ENCODE results near the gene INPP4B. TPM values are rescaled to one million over a fixed set of nuclear protein-coding genes. Genes with fewer than 3 reads are reported as not detected.

The INPP4B gene
- polyA plus RNA-seq, 1 of the 3 experiments (the other 2 are of a cell fraction) = 0.08 TPM

- H3K9me2 ChIP-seq = no peaks in the 10 kb centered on the region
- no peaks in the 10 kb centered on the region for H3K4me1 ChIP-seq (ENCODE audit: control insufficient read depth in 1 of 2, insufficient read depth in 2 of 2, low read depth in 1 of 2, low read length in 1 of 2)
- H3K27ac ChIP-seq (ENCODE audit: low read depth in 2 of 2, low read length in 1 of 2) = no peak overlapping the region
- H2AFZ ChIP-seq (ENCODE audit: low read depth) = no peak overlapping the region
- no peaks in the 10 kb centered on the region for H4K20me1 ChIP-seq (ENCODE audit: insufficient read depth)
- H3K36me3 ChIP-seq (replicated peaks in 1 of 2; ENCODE audit: control insufficient read depth in 1 of 2, insufficient read depth in 2 of 2, low read length in 1 of 2) = no peaks in the 10 kb centered on the region
- H3K4me2 ChIP-seq = no peak overlapping the region
- no peaks in the 10 kb centered on the region for H3F3A ChIP-seq (replicated peaks; ENCODE audit: insufficient read depth)
- WGBS (ENCODE audit: low lambda C conversion rate) = 100% methylated on average over 1 of the region's 1 CpG
- DNase-seq = no peak
- H3K9me3 ChIP-seq = no peaks in the 10 kb centered on the region
- TF ChIP-seq RFX5 (IDR thresholded peaks at IDR 0.05; ENCODE audit: low read length) (no peak), EZH2phosphoT487 (IDR thresholded peaks at IDR 0.05; ENCODE audit: borderline replicate concordance, low read depth) (no peak), CHD2 (IDR thresholded peaks at IDR 0.05; ENCODE audit: low read length, partially characterized antibody) (no peak), TCF12 (IDR thresholded peaks at IDR 0.05) (no peak), TAF1 (IDR thresholded peaks at IDR 0.05; ENCODE audit: borderline replicate concordance, low read depth, low read length) (no peak), GABPA (IDR thresholded peaks at IDR 0.05; ENCODE audit: low read depth) (no peak), RXRA (IDR thresholded peaks at IDR 0.05; ENCODE audit: borderline replicate concordance, low read depth) (no peak), YY1 (IDR thresholded peaks at IDR 0.05; ENCODE audit: low read depth) (no peak), NFIC (IDR thresholded peaks at IDR 0.05; ENCODE audit: borderline replicate concordance) (no peak), RCOR1 (IDR thresholded peaks at IDR 0.05; ENCODE audit: low read length) (no peak), FOXJ3 (CRISPR knock-in tag; IDR thresholded peaks at IDR 0.05) (no peak), SIN3A (IDR thresholded peaks at IDR 0.05; ENCODE audit: borderline replicate concordance, low read depth, low read length) (no peak)
- TF ChIP-seq, protein P1, sequence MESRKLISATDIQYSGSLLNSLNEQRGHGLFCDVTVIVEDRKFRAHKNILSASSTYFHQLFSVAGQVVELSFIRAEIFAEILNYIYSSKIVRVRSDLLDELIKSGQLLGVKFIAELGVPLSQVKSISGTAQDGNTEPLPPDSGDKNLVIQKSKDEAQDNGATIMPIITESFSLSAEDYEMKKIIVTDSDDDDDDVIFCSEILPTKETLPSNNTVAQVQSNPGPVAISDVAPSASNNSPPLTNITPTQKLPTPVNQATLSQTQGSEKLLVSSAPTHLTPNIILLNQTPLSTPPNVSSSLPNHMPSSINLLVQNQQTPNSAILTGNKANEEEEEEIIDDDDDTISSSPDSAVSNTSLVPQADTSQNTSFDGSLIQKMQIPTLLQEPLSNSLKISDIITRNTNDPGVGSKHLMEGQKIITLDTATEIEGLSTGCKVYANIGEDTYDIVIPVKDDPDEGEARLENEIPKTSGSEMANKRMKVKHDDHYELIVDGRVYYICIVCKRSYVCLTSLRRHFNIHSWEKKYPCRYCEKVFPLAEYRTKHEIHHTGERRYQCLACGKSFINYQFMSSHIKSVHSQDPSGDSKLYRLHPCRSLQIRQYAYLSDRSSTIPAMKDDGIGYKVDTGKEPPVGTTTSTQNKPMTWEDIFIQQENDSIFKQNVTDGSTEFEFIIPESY (IDR thresholded peaks at IDR 0.05; ENCODE audit: borderline replicate concordance, low read depth) = no peak
- TF ChIP-seq, protein P2, sequence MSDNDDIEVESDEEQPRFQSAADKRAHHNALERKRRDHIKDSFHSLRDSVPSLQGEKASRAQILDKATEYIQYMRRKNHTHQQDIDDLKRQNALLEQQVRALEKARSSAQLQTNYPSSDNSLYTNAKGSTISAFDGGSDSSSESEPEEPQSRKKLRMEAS (IDR thresholded peaks at IDR 0.05; ENCODE audit: low read depth) = no peak
- TF ChIP-seq, protein P3, sequence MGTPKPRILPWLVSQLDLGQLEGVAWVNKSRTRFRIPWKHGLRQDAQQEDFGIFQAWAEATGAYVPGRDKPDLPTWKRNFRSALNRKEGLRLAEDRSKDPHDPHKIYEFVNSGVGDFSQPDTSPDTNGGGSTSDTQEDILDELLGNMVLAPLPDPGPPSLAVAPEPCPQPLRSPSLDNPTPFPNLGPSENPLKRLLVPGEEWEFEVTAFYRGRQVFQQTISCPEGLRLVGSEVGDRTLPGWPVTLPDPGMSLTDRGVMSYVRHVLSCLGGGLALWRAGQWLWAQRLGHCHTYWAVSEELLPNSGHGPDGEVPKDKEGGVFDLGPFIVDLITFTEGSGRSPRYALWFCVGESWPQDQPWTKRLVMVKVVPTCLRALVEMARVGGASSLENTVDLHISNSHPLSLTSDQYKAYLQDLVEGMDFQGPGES (IDR thresholded peaks at IDR 0.05; ENCODE audit: low read depth, low read length) = no peak
- TF ChIP-seq, protein P4, sequence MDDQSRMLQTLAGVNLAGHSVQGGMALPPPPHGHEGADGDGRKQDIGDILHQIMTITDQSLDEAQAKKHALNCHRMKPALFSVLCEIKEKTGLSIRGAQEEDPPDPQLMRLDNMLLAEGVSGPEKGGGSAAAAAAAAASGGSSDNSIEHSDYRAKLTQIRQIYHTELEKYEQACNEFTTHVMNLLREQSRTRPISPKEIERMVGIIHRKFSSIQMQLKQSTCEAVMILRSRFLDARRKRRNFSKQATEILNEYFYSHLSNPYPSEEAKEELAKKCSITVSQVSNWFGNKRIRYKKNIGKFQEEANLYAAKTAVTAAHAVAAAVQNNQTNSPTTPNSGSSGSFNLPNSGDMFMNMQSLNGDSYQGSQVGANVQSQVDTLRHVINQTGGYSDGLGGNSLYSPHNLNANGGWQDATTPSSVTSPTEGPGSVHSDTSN (IDR thresholded peaks at IDR 0.05) = no peak
- POLR2A ChIA-PET = no interaction called here
- no peaks in the 10 kb centered on the region for H3K27me3 ChIP-seq (ENCODE audit: insufficient read depth)
- H3K9ac ChIP-seq = no peak overlapping the region
- no peaks in the 10 kb centered on the region for H3K79me2 ChIP-seq (ENCODE audit: insufficient read depth)
- no peak overlapping the region for H3K4me3 ChIP-seq (ENCODE audit: low read depth in 2 of 2, low read length in 1 of 2)
- CTCF ChIA-PET = no interaction called here
Measured at GRCh38 chr4:142021181-142021580, 824.9 kb downstream of the INPP4B start.
